CD4-positive, alpha-beta T cell (primary cell): ENCODE results near the gene ECT2. TPM values are rescaled to one million over a fixed set of nuclear protein-coding genes. Genes with fewer than 3 reads are reported as not detected.

Experiments
- ATAC-seq: fragments of 200-7000 bp; cut with Tn5 transposase; one replicate; pipeline ENCODE4 v1.10.0; 2022; ENCODE audit warnings: mild to moderate bottlenecking; ENCODE audit not compliant: poor library complexity
- CTCF ChIA-PET: fragments of 350-600 bp; sonication (Branson Sonifier 250); formaldehyde crosslinking; loops from one replicate; lab custom pipeline; 2021; ENCODE audit warnings: antibody characterized with exemption, inconsistent platforms; lab: Charles Lee
- POLR2A ChIA-PET: fragments of 350-600 bp; sonication (Branson Sonifier 250); formaldehyde crosslinking; loops from one replicate; lab custom pipeline; 2021; ENCODE audit warnings: antibody characterized with exemption, inconsistent platforms; lab: Charles Lee
- DNase-seq, 14 experiments: peaks; one replicate each; pipeline ENCODE4 v3.0.0-alpha.2; 2013 to 2020; ENCODE audit warnings: mixed read lengths in 2 of 14
- H3K27ac ChIP-seq, 2 donors: one replicate each; pipeline versions ENCODE4 v1.5.1 to v1.7.0; 2013; ENCODE audit warnings: low read length in 2 of 2, low read depth in 1 of 2, mild to moderate bottlenecking in 1 of 2
- H3K27me3 ChIP-seq, 2 experiments: 1 replicate in 1 of 2; 2 replicates in 1 of 2; pipeline versions ENCODE4 v1.6.1 to v1.7.0; 2013; ENCODE audit warnings: low read length in 2 of 2, control low read depth in 1 of 2, mild to moderate bottlenecking in 1 of 2, moderate library complexity in 1 of 2; ENCODE audit not compliant: insufficient read depth in 2 of 2, control insufficient read depth in 1 of 2
- H3K36me3 ChIP-seq: one replicate; pipeline ENCODE4 v1.6.1; 2013; ENCODE audit warnings: low read length, control low read depth; ENCODE audit not compliant: insufficient read depth
- H3K4me1 ChIP-seq: one replicate; pipeline ENCODE4 v1.6.1; 2013; ENCODE audit warnings: low read length, control low read depth; ENCODE audit not compliant: insufficient read depth
- H3K4me3 ChIP-seq: one replicate; pipeline ENCODE4 v1.5.1; 2013; ENCODE audit warnings: mild to moderate bottlenecking, low read length, moderate library complexity
- H3K9me3 ChIP-seq, 2 experiments: 1 replicate in 1 of 2; 2 replicates in 1 of 2; pipeline versions ENCODE4 v1.6.1 to v1.7.0; 2013; ENCODE audit warnings: low read length in 2 of 2, mild to moderate bottlenecking in 2 of 2, control low read depth in 1 of 2, moderate library complexity in 1 of 2; ENCODE audit not compliant: control insufficient read depth in 1 of 2, insufficient read depth in 1 of 2
- H3K27ac Mint-ChIP-seq: one replicate; pipeline ENCODE4 v1.8.0; 2020; ENCODE audit warnings: mixed read lengths
- H3K27me3 Mint-ChIP-seq: one replicate; pipeline ENCODE4 v1.8.0; 2021; ENCODE audit warnings: mixed read lengths
- H3K36me3 Mint-ChIP-seq: one replicate; pipeline ENCODE4 v1.8.0; 2021; ENCODE audit warnings: low read depth, mixed read lengths
- H3K4me1 Mint-ChIP-seq: one replicate; pipeline ENCODE4 v1.8.0; 2021; ENCODE audit warnings: low read depth, mixed read lengths
- H3K4me3 Mint-ChIP-seq: one replicate; pipeline ENCODE4 v1.8.0; 2020; ENCODE audit warnings: mild to moderate bottlenecking, mixed read lengths
- H3K9me3 Mint-ChIP-seq: one replicate; pipeline ENCODE4 v1.8.0; 2020; ENCODE audit warnings: mixed read lengths
- CTCF ChIP-seq: fragments of 200-600 bp; IDR thresholded peaks from one replicate; pipeline ENCODE4 v1.8.0; 2022; ENCODE audit warnings: antibody characterized with exemption, mild to moderate bottlenecking
- intact Hi-C, 2 experiments: fragments of 100-400 bp; cut with DNase I in 1 of 2; cut with micrococcal nuclease in 1 of 2; formaldehyde crosslinking; loops; one replicate each; pipeline versions ENCODE4 v1.15.1 to v1.9.0; 2023 to 2025; cut with DNase I, micrococcal nuclease
- total RNA-seq, 174 experiments: library from RNA in 2 of 174; stranded (reverse) in 2 of 174; gene quantifications; one replicate each; pipeline ENCODE4 v1.2.3 and lab custom pipeline; 2021 to 2026

Gene ECT2
- total RNA-seq, 2 experiments from 2014 or later, result 0.71 to 1.1 TPM

GRCh38 chr3:172746475-172746874 lies 4.1 kb upstream of the ECT2 start:
- Histone ChIP-seq H3K9me3 (no peaks in the 10 kb centered on the region), H3K4me3 (no peak overlapping the region), H3K36me3 (no peaks in the 10 kb centered on the region), H3K27ac (no peak overlapping the region), H3K27me3 (no peaks in the 10 kb centered on the region), H3K4me1 (peaks cover 10% of the 10 kb centered on the region)
- TF ChIP-seq CTCF, result no peak
- intact Hi-C loops, result loop anchor here in 1 of 2 experiments (2.0 to 10.0 kb wide), 3 partner anchors 34 to 1872 kb away; partner anchors contain the start of genes FNDC3B and RPL22L1
- Mint-ChIP-seq H3K36me3 (peaks cover 6% of the 10 kb centered on the region), H3K27me3 (no peaks in the 10 kb centered on the region), H3K4me1 (peaks cover 10% of the 10 kb centered on the region), H3K9me3 (no peaks in the 10 kb centered on the region), H3K27ac (no peak overlapping the region), H3K4me3 (no peak overlapping the region)
- CTCF ChIA-PET, result no interaction called here
- DNase-seq, result no peak
- ATAC-seq, result no peak
- POLR2A ChIA-PET, result interaction anchor here (0.6 kb wide), 1 partner anchor 35 kb away, joined by 3 read pairs; no protein-coding TSS in a partner anchor

GRCh38 chr3:172749230-172749965 lies 1.1 kb upstream of the ECT2 start:
- H3K27me3 Mint-ChIP-seq, result no peaks in the 10 kb centered on the region
- H3K27ac ChIP-seq, result no peak overlapping the region
- H3K4me1 ChIP-seq, result peaks cover 10% of the 10 kb centered on the region
- no peaks in the 10 kb centered on the region for H3K36me3 ChIP-seq
- H3K4me3 ChIP-seq, result peak overlapping the region; percentile 85
- H3K9me3 Mint-ChIP-seq, result no peaks in the 10 kb centered on the region
- peak overlapping the region; percentile 13 for H3K27ac Mint-ChIP-seq
- DNase-seq (peak in 1 of 14 experiments; percentile 7), ATAC-seq (no peak)
- no peak for TF ChIP-seq CTCF
- ChIA-PET CTCF (interaction anchor here (0.6 to 1.4 kb wide), 6 partner anchors 9 to 173 kb away, joined by 3 to 7 read pairs (median 4); partner anchors contain the start of gene NCEH1), POLR2A (interaction anchor here (0.9 to 1.7 kb wide), 2 partner anchors 8 to 38 kb away, joined by 3 to 5 read pairs; partner anchors contain the start of gene NCEH1)
- H3K4me3 Mint-ChIP-seq, result peak overlapping the region; percentile 97
- no peaks in the 10 kb centered on the region for H3K27me3 ChIP-seq
- H3K9me3 ChIP-seq, result no peaks in the 10 kb centered on the region
- peaks cover 6% of the 10 kb centered on the region for H3K36me3 Mint-ChIP-seq
- peaks cover 15% of the 10 kb centered on the region for H3K4me1 Mint-ChIP-seq
- intact Hi-C loops, result loop anchor here in 1 of 2 experiments (5.0 to 10.0 kb wide), 2 partner anchors 712 to 1875 kb away; partner anchors contain the start of genes FNDC3B and RPL22L1

- H3K4me3 ChIP-seq, result peak overlapping the region; percentile 85
- peaks cover 18% of the 10 kb centered on the region for H3K4me1 Mint-ChIP-seq
- H3K36me3 ChIP-seq, result no peaks in the 10 kb centered on the region
- H3K27ac ChIP-seq, result peak overlapping the region in 1 of 2 donors; percentile 65
- no peak for ATAC-seq
- H3K27me3 Mint-ChIP-seq, result no peaks in the 10 kb centered on the region
- H3K4me3 Mint-ChIP-seq, result peak overlapping the region; percentile 97
- intact Hi-C loops, result no loop called here
- peaks cover 6% of the 10 kb centered on the region for H3K36me3 Mint-ChIP-seq
- no peaks in the 10 kb centered on the region for H3K9me3 Mint-ChIP-seq
- no peak for TF ChIP-seq CTCF
- ChIA-PET POLR2A (interaction anchor here (0.9 to 1.7 kb wide), 4 partner anchors 9 to 711 kb away, joined by 3 to 5 read pairs (median 3); partner anchors contain the start of genes FNDC3B and NCEH1), CTCF (interaction anchor here (0.6 to 1.4 kb wide), 5 partner anchors 12 to 173 kb away, joined by 3 to 7 read pairs (median 4); partner anchors contain the start of gene NCEH1)
- no peaks in the 10 kb centered on the region for H3K27me3 ChIP-seq
- DNase-seq, result peak in 1 of 14 experiments; percentile 0
- peaks cover 10% of the 10 kb centered on the region for H3K4me1 ChIP-seq
- H3K9me3 ChIP-seq, result no peaks in the 10 kb centered on the region
- H3K27ac Mint-ChIP-seq, result peak overlapping the region; percentile 50
Measured at GRCh38 chr3:172750069-172750367, 508 bp upstream of the ECT2 start.
